SK-N-SH (cell line): Measurements from ENCODE around the gene SERPINI1.

ENCODE experiments used
- CTCF ChIP-seq: fragments of 200-600 bp; sonication (generic); IDR thresholded peaks from 2 replicates; pipeline ENCODE4 v1.6.1; 2017; ENCODE audit warnings: antibody characterized with exemption, mild to moderate bottlenecking, moderate library complexity
- EP300 ChIP-seq, 2 experiments: IDR thresholded peaks; 2 replicates each; pipeline versions ENCODE4 v1.4.0 to v1.6.1; 2012; ENCODE audit warnings: borderline replicate concordance in 1 of 2, low read depth in 1 of 2, low read length in 1 of 2
- EZH2phosphoT487 ChIP-seq: fragments of 200-600 bp; sonication (generic); IDR thresholded peaks from 2 replicates; pipeline ENCODE4 v1.6.1; 2017; ENCODE audit warnings: low read depth, mixed run types, mild to moderate bottlenecking, antibody characterized with exemption, moderate library complexity, borderline replicate concordance
- FOXM1 ChIP-seq: IDR thresholded peaks from 2 replicates; pipeline ENCODE4 v1.4.0; 2012; ENCODE audit warnings: low read depth, mild to moderate bottlenecking
- MAX ChIP-seq: IDR thresholded peaks from 2 replicates; pipeline ENCODE4 v1.4.0; 2012; ENCODE audit warnings: low read depth
- MXI1 ChIP-seq: IDR thresholded peaks from 2 replicates; pipeline ENCODE4 v1.6.1; 2012; ENCODE audit warnings: mild to moderate bottlenecking, low read depth, low read length, improper control_type of control experiment
- POLR2AphosphoS5 ChIP-seq: IDR thresholded peaks from 2 replicates; pipeline ENCODE4 v1.6.1; 2012; ENCODE audit warnings: low read depth, low read length
- RAD21 ChIP-seq: IDR thresholded peaks from 2 replicates; pipeline ENCODE4 v1.6.1; 2012; ENCODE audit warnings: mild to moderate bottlenecking, low read length
- RCOR1 ChIP-seq: fragments of 150-350 bp; IDR thresholded peaks from 2 replicates; pipeline ENCODE4 v1.6.1; 2017; ENCODE audit warnings: antibody characterized with exemption, low read length
- RFX5 ChIP-seq: IDR thresholded peaks from 2 replicates; pipeline ENCODE4 v1.6.1; 2012; ENCODE audit warnings: mild to moderate bottlenecking, improper control_type of control experiment, low read length
- TAF1 ChIP-seq: IDR thresholded peaks from 2 replicates; pipeline ENCODE4 v1.6.1; 2012; ENCODE audit warnings: low read depth, mild to moderate bottlenecking, low read length, moderate library complexity, borderline replicate concordance
- TCF12 ChIP-seq: IDR thresholded peaks from 2 replicates; pipeline ENCODE4 v1.4.0; 2012
- USF1 ChIP-seq: IDR thresholded peaks from 2 replicates; pipeline ENCODE4 v1.4.0; 2012; ENCODE audit warnings: low read depth, borderline replicate concordance

GRCh38 chr3:167870759-167871158 lies 135.2 kb downstream of the SERPINI1 start:
- no peak for TF ChIP-seq CTCF
- no peak for TF ChIP-seq MAX
- TF ChIP-seq FOXM1 = no peak
- TF ChIP-seq RAD21 = no peak
- TF ChIP-seq EP300 (IDR thresholded peaks at IDR 0.05; ENCODE audit: borderline replicate concordance in 1 of 2, low read depth in 1 of 2, low read length in 1 of 2) = no peak
- TF ChIP-seq POLR2AphosphoS5 = no peak
- TF ChIP-seq TCF12 = no peak
- TF ChIP-seq TAF1 = no peak
- no peak for TF ChIP-seq EZH2phosphoT487
- TF ChIP-seq RFX5 = no peak
- TF ChIP-seq USF1 = no peak
- TF ChIP-seq RCOR1 = no peak
- TF ChIP-seq MXI1 = no peak
